ENCODE data around the gene CAMK4. TPM values are rescaled to one million over a fixed set of nuclear protein-coding genes. Genes with fewer than 3 reads are reported as not detected.
A peak's percentile ranks its signal among the peaks of the same experiment; 100 is the strongest.

The CAMK4 gene
- total RNA-seq, 1 experiment from 2014 or later, result 6.3 TPM

GRCh38 chr5:111530298-111530740 lies 306.1 kb downstream of the CAMK4 start:
- Histone ChIP-seq H3K9me3 (ENCODE audit: control insufficient read depth, low read depth, low read length) (no peaks in the 10 kb centered on the region), H3K9ac (ENCODE audit: extremely low read depth, insufficient read length, low read length) (no peak overlapping the region), H2BK20ac (ENCODE audit: low read depth, low read length, poor library complexity, severe bottlenecking) (no peak overlapping the region), H3K14ac (ENCODE audit: insufficient read depth, low read length) (no peak overlapping the region), H3K23me2 (ENCODE audit: insufficient read length, low read depth, low read length, poor library complexity, severe bottlenecking) (no peaks in the 10 kb centered on the region), H2AFZ (ENCODE audit: low read length) (no peak overlapping the region), H2AK5ac (ENCODE audit: insufficient read length, low read length) (no peak overlapping the region), H3K23ac (ENCODE audit: insufficient read length, low read depth, low read length) (no peak overlapping the region), H3K27me3 (ENCODE audit: insufficient read depth, low read length) (no peaks in the 10 kb centered on the region), H3K79me1 (ENCODE audit: insufficient read depth, low read depth, low read length, poor library complexity, severe bottlenecking) (no peaks in the 10 kb centered on the region), H3K18ac (ENCODE audit: insufficient read length, low read depth, low read length) (no peak overlapping the region), H3K4ac (ENCODE audit: low read depth, low read length) (no peak overlapping the region), H2BK12ac (ENCODE audit: insufficient read length, low read depth, low read length) (no peak overlapping the region), H4K20me1 (ENCODE audit: control insufficient read depth, insufficient read depth, insufficient read length) (no peaks in the 10 kb centered on the region), H3K56ac (ENCODE audit: insufficient read length, low read depth, low read length) (no peak overlapping the region), H4K91ac (ENCODE audit: insufficient read length, low read depth, low read length) (no peak overlapping the region), H2BK15ac (ENCODE audit: low read depth, low read length) (no peak overlapping the region), H3T11ph (ENCODE audit: low read length) (no peak overlapping the region), H3K4me1 (ENCODE audit: insufficient read depth, low read length) (no peaks in the 10 kb centered on the region), H2BK120ac (ENCODE audit: low read depth, low read length, poor library complexity, severe bottlenecking) (no peak overlapping the region), H3K27ac (ENCODE audit: insufficient read length, low read depth, low read length) (no peak overlapping the region), H3K4me2 (ENCODE audit: insufficient read depth, insufficient read length, low read length) (no peak overlapping the region), H3K79me2 (ENCODE audit: insufficient read depth, low read length) (no peaks in the 10 kb centered on the region), H2BK5ac (ENCODE audit: insufficient read length, low read length) (no peak overlapping the region), H4K5ac (ENCODE audit: insufficient read length, low read depth, low read length) (no peak overlapping the region), H4K8ac (replicated peaks; ENCODE audit: insufficient read length, low read depth, low read length) (no peak overlapping the region)
- Mint-ChIP-seq H3K4me1 (peaks cover 0 to 4% of the 10 kb centered on the region in 2 experiments; a peak in 2 of 4 replicates), H3K36me3 (ENCODE audit: insufficient read depth in 1 of 3, low read depth in 3 of 3) (no peaks in the 10 kb centered on the region; a peak in 1 of 7 replicates), H3K4me3 (no peak overlapping the region), H3K27me3 (ENCODE audit: low read depth) (peaks cover 3% of the 10 kb centered on the region; the same call in 1 of the 2 replicates), H3K27ac (peak overlapping the region in 2 of 3 experiments; percentile 16 to 22; a peak in 3 of 7 replicates), H3K9me3 (peaks cover 0 to 3% of the 10 kb centered on the region in 2 experiments; a peak in 2 of 5 replicates)
- no peak for TF ChIP-seq CTCF (conservative IDR thresholded peaks at IDR 0.05)
- DNase-seq, result peak; percentile 33
- no CpG with 5 or more reads among the region's 10 CpGs for WGBS (ENCODE audit: extremely low coverage, insufficient read length, low lambda C conversion rate)
